HepG2 (cell line): ENCODE measurements around the gene KRT40. TPM values are rescaled to one million over a fixed set of nuclear protein-coding genes. Genes with fewer than 3 reads are reported as not detected.

ENCODE experiments used
- CEBPB ChIP-seq: IDR thresholded peaks from 2 replicates; pipeline ENCODE4 v1.6.1; 2011; ENCODE audit warnings: low read depth, low read length, improper control_type of control experiment, borderline replicate concordance
- ELF4 ChIP-seq: sonication (generic); formaldehyde crosslinking; IDR thresholded peaks from 2 replicates; pipeline ENCODE4 v1.5.0; 2020; ENCODE audit warnings: missing genetic modification reagents, mild to moderate bottlenecking, moderate library complexity, borderline replicate concordance
- FOXA1 ChIP-seq, 2 experiments: fragments of 450-650 bp in 1 of 2; sonication (generic) in 1 of 2; formaldehyde crosslinking in 1 of 2; IDR thresholded peaks; 2 replicates each; pipeline versions ENCODE4 v1.4.0 to v1.6.1; 2016 to 2020; ENCODE audit warnings: missing genetic modification reagents in 1 of 2
- GABPB1 ChIP-seq: IDR thresholded peaks from 2 replicates; pipeline ENCODE4 v1.6.1; 2016; ENCODE audit warnings: mild to moderate bottlenecking, missing genetic modification reagents, moderate library complexity, missing compliant biosample characterization
- HIC2 ChIP-seq: sonication (generic); formaldehyde crosslinking; IDR thresholded peaks from 2 replicates; pipeline ENCODE4 v1.9.0; 2022; ENCODE audit warnings: low read depth, missing genetic modification reagents
- JUN ChIP-seq: sonication (generic); formaldehyde crosslinking; IDR thresholded peaks from 2 replicates; pipeline ENCODE4 v1.4.0; 2020; ENCODE audit warnings: mild to moderate bottlenecking, missing genetic modification reagents
- MAX ChIP-seq: IDR thresholded peaks from 2 replicates; pipeline ENCODE4 v1.6.1; 2012; ENCODE audit warnings: inconsistent platforms
- NFAT5 ChIP-seq: sonication (generic); formaldehyde crosslinking; IDR thresholded peaks from 2 replicates; pipeline ENCODE4 v1.4.0; 2020; ENCODE audit warnings: missing genetic modification reagents
- POLR2AphosphoS2 ChIP-seq: IDR thresholded peaks from 2 replicates; pipeline ENCODE4 v1.6.1; 2011; ENCODE audit warnings: low read depth, low read length, improper control_type of control experiment
- RNF219 ChIP-seq: sonication (generic); formaldehyde crosslinking; IDR thresholded peaks from 2 replicates; pipeline ENCODE4 v1.5.0; 2020; ENCODE audit warnings: mild to moderate bottlenecking, missing genetic modification reagents
- SUZ12 ChIP-seq: fragments of 150-350 bp; IDR thresholded peaks from 2 replicates; pipeline ENCODE4 v1.6.1; 2014; ENCODE audit warnings: low read depth, low read length
- TCF7L2 ChIP-seq: IDR thresholded peaks from 2 replicates; pipeline ENCODE4 v1.6.1; 2011; ENCODE audit warnings: mild to moderate bottlenecking, low read depth, low read length, moderate library complexity
- ZBTB33 ChIP-seq: sonication (generic); formaldehyde crosslinking; IDR thresholded peaks from 2 replicates; pipeline ENCODE4 v1.4.0; 2020; ENCODE audit warnings: missing genetic modification reagents
- ZBTB38 ChIP-seq: sonication (generic); formaldehyde crosslinking; IDR thresholded peaks from 2 replicates; pipeline ENCODE4 v1.5.1; 2020; ENCODE audit warnings: mild to moderate bottlenecking, missing genetic modification reagents
- ZFP1 ChIP-seq: IDR thresholded peaks from 2 replicates; pipeline ENCODE4 v1.6.1; 2016
- ZNF143 ChIP-seq: sonication (generic); formaldehyde crosslinking; IDR thresholded peaks from 2 replicates; pipeline ENCODE4 v1.4.0; 2020; ENCODE audit warnings: missing genetic modification reagents
- ZNF256 ChIP-seq: sonication (generic); formaldehyde crosslinking; conservative IDR thresholded peaks from 2 replicates; pipeline ENCODE4 v1.4.0; 2020; ENCODE audit warnings: missing genetic modification reagents
- ZNF33B ChIP-seq: sonication (generic); formaldehyde crosslinking; IDR thresholded peaks from 2 replicates; pipeline ENCODE4 v1.5.1; 2020; ENCODE audit warnings: mild to moderate bottlenecking, missing genetic modification reagents
- ZNF547 ChIP-seq: sonication (generic); formaldehyde crosslinking; IDR thresholded peaks from 2 replicates; pipeline ENCODE4 v1.5.1; 2020; ENCODE audit warnings: mild to moderate bottlenecking, missing genetic modification reagents
- ZNF589 ChIP-seq: sonication (generic); formaldehyde crosslinking; conservative IDR thresholded peaks from 2 replicates; pipeline ENCODE4 v1.8.0; 2022; ENCODE audit warnings: mild to moderate bottlenecking, moderate library complexity, missing genetic modification reagents
- ZZZ3 ChIP-seq: sonication (generic); formaldehyde crosslinking; IDR thresholded peaks from 2 replicates; pipeline ENCODE4 v1.4.0; 2020; ENCODE audit warnings: missing genetic modification reagents, mild to moderate bottlenecking, borderline replicate concordance
- polyA plus RNA-seq, 8 experiments: library from polyadenylated mRNA; depleted of rRNA in 3 of 8; stranded (reverse) in 7 of 8; unstranded in 1 of 8; fragments of >200 nt; fragmentation: Illumina TruSeq in 4 of 8; extraction: Trizol in 4 of 8; gene quantifications; 2 replicates each; pipeline versions ENCODE4 v1.2.1 to v1.2.3, GENCODE V29; 2011 to 2016; ENCODE audit warnings: low read depth in 4 of 8, missing spikeins in 1 of 8, mixed read lengths in 1 of 8; ENCODE audit not compliant: insufficient read depth in 1 of 8
- total RNA-seq, 5 experiments: library from RNA; depleted of rRNA; stranded (reverse); fragments of >200 nt; fragmentation: Illumina TruSeq; extraction: Trizol; gene quantifications; 2 replicates each; pipeline ENCODE4 v1.2.3, GENCODE V29; 2016; ENCODE audit warnings: low read depth in 1 of 5

Gene KRT40
- total and polyA plus RNA-seq, 2 of the 13 experiments (the other 11 are each of a cell fraction or from before 2014, with no cell fraction given), result not detected

- TF ChIP-seq POLR2AphosphoS2 (no peak), ZNF143 (CRISPR knock-in tag) (no peak), GABPB1 (CRISPR knock-in tag) (no peak), RNF219 (CRISPR knock-in tag) (no peak), ELF4 (CRISPR knock-in tag) (no peak), MAX (no peak), HIC2 (no peak), ZNF256 (no peak), ZBTB33 (peak; percentile 94), TCF7L2 (no peak), FOXA1 (IDR thresholded peaks at IDR 0.05) (no peak), FOXA1 (CRISPR knock-in tag; IDR thresholded peaks at IDR 0.05) (no peak), ZFP1 (CRISPR knock-in tag) (no peak), JUN (no peak), ZZZ3 (CRISPR knock-in tag) (no peak), ZBTB38 (CRISPR knock-in tag) (peak; percentile 63; the same call in 1 of the 2 replicates), ZNF547 (CRISPR knock-in tag) (no peak), ZNF589 (0 out of 2 replicates have a peak, but pooled peaks have one; percentile 25), CEBPB (no peak), ZNF33B (CRISPR knock-in tag) (no peak), SUZ12 (no peak), NFAT5 (CRISPR knock-in tag) (no peak)
These were observed 38.7 kb downstream of the KRT40 start (continued) for GRCh38 chr17:40945414-40945813.
